Epidermal melanocyte (primary cell): Measurements from ENCODE around the gene PCSK6.

Source experiments
- DNase-seq: peaks from one replicate; pipeline ENCODE4 v3.0.0; 2011; ENCODE audit warnings: low spot score; ENCODE audit not compliant: insufficient read length

Gene PCSK6

DNA sequence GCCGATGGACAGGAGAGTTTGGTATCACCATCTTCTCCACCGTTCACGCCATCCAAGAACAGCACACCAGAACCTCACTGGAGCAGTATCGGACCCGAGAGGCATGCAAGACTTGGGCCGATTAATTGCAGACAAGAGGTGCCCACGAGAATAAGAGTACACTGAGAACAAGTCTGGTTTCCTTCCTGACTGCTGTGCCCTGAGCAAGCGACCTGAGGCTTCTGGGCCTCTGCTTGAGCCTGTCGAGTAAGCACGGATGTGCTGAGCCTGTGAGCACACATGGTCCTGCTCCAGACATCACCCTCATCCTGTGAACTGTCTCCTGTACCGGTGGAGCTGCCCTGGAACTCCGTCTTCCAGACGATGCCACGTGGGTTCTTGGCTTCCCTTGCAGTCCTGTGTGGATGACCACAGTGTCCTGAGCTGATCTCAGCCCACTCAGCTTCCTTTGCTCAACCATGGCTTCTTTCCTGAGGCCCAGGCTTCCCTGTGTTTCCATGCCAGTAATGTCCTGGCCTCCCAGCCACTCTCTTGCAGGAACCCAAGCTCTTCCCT lies 160.1 kb downstream of the PCSK6 start:
- no peak for DNase-seq

DNA sequence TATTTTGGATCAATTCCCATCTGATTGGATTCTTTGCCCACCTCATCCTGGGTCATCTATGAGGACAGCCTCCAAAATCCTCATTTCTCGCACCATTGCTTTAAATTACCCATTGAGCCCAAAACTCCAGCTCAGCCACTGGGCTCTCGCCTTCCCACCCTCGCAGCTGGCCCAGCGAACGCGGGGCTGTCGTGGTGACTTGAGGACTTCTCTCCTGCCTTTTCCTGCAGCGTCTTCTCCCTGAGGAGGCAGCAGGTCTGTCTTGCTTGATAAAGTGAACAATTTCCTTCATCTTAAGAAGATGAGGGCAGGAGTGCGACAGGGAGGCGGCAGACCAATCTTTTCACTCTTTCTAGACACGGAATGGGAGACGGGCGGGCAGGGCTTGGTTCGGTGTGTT lies 161.5 kb downstream of the PCSK6 start:
- no peak for DNase-seq

DNA sequence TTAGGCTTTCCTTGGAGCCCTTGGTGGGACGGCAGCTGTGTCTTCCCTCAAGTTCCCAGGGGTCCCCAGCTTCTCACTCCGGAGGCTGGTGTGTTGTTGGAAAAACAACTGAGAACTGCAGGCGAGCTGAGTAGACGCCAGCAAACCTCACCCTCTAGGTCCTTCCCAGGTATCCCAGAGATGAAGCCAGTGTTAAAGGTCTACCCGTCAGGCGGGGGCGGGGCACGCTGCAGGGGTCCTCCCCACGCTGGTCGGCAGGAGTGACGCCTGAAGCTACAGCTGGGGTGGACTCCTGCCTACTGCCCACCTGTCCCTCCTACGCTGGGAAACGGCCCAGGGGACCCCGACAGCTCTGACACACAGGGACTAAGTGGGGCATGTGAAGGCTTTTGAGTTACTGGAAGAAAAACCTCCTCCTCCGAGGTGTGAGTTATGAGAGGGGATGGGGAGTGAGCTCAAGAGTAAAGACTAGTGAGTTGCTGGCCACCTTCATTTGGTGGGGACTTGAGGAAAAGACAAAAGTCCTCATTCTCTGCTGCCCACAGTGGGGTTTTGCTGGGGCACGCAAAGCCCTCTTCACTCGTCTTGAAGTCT lies 162.3 kb downstream of the PCSK6 start:
- no peak for DNase-seq

DNA sequence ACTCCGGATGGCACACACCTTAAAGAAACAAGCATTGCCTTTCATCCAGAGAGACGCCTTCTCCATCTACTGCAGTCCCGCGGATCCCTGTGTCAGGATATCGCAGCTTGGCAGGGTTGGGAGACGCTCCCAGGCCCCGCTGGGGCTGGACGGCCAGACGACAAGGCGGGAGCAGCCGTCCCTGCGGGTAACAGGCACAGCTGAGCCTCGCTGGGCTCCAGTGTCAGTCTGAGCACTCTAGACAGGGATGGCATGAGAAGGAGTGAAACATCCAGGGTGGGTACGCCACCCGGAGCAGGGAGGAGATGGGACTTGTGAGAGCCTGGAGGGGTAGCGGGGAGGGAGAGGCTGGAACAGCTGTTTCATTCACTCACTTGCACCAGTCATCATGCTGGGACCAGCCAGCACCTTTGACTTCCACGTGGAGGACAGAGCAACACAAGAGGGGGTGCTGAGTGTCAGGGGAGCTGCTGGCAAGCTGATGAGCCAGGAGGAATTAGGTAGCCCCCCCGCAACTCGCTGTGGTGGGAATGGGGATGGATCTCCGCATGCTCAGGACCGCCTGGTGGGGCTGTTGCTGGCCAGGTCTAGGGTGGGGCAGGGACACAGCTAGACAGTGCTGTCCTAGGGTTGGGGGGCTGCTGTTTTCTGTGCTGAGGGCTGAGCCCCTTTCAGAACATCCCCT lies 162.9 kb downstream of the PCSK6 start:
- no peak for DNase-seq

DNA sequence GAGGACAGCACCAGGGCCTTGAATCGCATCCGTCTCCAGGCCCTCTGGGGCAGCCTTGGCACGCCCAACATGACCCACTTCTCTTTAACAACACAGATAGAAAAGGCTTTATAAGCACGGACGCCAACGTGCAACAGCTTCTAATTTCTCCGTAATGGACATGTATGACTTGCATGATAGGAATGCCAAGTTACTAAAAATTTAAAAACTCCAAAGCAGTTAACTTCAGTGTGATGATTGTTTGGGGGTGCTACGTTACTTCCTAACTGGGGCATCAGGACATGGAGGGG lies 163.5 kb downstream of the PCSK6 start:
- DNase-seq, result no peak

DNA sequence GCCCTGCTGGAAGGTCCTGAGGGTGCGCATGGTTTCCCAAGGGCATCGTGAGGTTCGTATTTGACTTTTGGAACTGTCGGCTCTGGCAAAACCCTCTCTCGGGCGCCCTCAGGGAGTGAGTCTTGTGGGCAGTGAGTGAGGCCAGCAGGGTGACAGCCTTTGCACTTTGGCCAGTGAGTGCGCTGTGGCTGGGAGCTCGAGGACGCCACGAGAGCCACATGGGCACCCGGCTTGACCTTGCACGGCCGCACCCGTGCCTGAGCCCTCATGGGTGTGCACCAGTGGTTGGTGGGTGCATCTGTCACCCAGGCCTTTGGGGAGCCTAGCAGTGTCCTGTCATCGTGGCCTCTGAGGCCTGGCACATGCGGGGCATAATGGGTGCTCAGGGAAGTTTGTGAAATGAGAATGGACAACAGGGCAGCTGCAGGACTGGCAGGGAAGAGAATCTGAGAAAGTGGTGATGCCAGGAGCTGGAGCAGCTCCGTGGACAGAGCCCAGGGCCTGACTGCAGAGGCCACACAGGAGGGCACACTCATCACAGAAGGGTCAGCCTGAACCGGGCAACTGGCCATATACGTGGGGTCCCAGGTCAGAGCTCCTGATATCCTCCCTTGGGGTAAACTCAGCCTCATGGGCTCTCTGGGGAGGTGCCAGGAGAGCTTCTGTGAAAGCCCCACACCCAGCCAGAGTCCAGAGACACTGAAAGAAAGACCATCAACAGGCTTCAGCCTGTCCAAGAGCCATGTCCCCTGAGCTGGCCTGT lies 164.1 kb downstream of the PCSK6 start:
- no peak for DNase-seq

DNA sequence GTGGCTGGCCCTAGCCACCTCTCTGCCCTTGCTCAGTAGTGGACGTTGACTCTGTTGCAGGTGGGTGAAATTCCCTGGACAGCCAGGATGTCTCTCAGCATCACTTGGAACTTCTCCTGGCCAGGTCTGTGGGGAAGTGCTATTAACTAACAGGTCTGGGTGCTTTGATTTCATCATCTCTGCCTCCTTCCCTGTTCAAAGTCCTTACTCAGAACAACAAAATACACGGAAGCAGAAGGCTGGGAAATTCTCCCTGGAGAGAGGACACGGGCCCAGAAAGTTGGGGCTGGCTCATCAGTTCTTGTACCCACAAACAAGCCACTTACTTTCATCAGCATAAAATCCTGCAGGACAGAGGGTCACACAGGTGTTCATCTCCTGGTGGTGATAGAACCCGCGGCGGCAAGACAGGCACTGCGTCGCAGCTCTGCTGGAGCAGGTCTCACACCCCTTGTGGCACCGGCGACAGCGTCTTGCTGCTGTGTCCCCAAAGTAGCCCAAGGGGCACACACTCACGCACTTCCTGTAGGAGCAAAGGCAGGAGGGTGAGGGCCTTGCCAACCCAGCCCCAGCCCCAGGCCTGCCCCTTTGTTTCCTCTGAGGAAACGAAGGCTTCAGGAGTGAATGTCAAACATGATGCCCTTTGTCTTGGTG lies 164.9 kb downstream of the PCSK6 start:
- no peak for DNase-seq

DNA sequence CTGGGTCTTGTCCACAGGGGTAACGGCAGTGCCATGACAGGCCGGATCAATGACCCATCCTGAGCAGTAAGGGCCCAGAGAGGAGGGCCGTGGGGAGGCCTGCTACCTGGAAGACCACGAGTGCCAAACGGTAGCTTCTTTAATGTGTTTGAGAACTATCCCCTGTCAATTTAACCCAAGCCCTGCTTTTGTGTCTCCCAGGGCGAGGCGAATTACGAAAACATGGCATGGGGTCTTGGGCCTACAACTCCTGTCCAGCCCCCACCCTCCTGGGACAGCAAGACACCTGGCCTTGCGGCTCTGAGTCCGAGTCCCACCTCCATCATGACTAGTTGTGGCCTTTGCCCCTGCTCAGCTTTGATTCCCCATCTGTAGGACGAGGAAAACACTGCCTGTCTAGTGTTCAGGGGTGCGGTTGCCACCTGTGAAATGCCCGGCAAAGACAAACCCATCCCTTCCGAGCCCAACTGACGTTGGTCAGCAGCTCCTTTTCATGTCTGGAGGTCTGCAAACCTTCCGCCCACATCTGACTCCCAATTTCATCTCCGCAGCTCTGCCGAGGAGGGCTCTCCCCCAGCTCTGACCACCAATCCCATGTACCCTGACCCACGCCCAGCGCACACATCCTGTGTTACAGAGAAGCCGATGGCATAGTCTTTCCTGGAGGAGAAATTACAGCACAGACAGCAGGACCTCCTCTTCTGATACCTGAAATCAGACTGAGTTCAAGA lies 165.5 kb downstream of the PCSK6 start:
- no peak for DNase-seq

DNA sequence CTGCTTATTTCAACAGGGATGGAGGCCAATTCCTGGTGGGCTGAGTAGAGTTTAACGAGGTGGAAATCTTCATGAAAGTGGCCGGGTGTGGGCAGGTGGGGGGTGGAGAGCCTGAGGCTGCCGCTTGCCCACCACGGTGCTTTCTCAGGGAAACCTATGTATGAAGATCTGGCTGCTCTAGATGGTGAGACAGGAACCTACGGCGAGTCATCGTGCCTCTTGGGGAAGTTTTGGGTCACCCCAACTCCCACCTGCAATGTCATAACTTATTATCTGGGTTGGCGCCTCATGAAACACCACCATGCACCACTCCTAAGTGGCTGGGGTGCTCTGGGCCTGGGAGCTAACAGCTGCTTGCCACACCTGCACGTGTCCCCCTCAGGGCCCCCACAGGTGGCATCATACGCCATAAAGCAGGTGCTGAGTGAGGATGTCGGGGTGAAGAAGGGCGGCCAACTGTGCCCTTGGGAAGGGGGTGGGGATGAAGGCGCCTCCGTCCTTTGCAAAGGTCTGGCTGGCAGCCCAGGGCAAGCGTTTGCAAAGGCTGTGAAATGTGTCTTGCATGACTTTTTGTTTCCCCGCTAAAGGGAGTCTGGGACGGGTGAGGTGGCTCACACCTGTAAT lies 166.5 kb downstream of the PCSK6 start:
- DNase-seq, result no peak

DNA sequence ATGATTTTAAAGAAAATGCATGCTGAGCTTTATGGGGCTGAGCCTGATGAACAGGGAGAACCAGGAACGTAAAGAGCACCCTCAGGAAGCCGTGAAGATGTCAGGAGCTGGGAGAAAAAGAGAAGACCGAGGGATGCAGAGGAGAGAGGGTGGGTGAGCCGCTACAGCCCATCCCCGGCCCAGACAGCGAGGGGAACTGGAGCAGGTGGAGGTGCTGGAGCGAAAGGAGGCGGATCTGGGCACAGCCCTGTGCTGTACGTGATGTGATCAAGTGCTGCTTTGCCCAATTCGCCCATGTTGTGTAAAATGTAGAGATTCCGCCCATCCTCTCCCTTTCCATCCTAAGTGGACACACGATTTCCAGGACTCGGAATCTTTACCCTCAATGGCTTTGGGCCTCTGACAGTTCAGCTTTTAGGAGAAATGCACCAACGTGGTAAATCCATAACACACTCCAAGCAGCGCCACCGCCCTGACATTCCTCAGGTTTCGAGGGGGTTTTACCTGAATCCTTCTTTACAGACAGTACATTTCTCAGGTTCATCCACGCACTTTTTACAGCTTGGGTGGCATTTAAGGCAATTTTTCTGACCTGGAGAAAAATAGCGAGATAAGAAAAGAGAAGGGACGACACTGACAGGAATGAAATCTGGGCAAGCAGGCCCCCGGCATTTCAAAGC lies 167.4 kb downstream of the PCSK6 start:
- no peak for DNase-seq

DNA sequence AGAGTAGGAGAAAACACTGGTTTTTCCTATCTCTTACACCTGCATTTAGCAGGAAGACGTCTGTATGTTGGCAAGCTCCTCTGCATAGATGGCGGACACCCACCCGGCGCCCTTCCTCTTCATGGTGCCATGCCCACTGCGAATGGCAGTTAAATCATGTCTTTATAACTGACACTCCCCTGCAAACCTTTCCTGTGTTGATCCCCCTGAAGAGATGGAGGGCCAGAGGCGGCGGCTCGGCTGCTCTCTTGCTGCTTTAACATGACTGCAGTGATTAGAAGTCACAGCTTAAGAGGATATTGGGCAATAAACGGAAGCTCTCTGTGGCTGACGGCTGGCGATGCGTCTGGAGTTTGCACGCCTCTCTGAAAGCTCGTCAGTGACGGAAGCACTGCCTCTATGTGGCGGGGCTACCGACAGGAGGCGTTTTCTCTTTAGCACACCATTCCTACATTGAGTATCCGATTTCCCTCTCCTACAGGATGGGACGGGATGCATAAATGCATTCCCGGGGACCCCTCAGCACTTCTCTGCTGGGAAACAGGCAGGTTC lies 168.9 kb downstream of the PCSK6 start:
- peak; percentile 64 for DNase-seq

DNA sequence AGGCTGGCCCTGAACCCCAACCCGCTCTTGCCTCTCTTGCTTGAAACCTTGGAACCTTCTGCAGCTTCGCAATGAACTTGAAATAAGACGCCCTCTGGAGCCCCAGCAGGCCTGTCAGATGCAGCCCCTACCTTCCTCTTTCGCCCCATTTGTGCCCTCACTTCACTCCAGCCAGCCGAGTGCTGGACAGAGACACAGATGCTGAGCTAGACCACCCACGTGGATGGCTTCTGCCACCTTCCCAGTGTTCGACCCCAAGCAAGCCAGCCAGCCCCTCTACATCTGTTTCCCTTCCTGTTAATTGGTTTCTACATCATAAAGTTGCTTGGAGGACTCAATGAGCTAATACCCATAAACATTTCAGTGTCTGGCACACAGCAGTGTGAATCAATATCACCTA lies 170.7 kb downstream of the PCSK6 start:
- DNase-seq, result no peak

DNA sequence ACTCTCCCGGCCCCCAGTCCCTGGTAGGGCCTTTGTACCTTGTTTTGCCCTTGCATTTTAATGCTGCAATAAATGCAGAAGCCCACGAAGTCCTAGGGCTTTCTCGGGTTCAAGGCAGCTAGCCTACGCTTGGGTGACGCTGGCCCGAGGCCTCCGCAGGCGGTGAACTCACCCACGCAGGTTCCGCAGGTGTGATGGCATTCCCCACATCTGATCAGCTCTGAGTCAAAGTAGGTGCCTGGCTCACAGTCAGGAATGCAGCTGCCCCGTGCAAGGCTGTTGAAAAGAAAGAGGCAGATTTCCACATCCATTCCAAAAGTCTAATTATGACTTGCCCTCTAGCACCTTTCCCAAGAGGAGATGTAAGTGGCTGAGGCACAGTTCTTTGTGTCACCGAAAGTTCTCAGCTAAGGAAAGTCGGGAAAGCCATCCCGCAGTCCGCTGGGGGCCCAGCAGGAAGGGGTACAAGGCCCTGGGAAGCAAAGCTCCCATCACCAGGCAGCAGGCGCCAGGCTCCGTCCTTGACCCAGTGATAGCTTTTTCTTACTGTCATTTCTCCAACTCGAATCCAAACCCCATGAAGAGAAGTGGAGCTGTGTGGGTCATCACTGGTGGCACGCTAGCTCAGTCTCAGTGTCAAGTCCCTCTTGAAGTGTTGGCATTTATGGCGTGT lies 171.2 kb downstream of the PCSK6 start:
- no peak for DNase-seq

DNA sequence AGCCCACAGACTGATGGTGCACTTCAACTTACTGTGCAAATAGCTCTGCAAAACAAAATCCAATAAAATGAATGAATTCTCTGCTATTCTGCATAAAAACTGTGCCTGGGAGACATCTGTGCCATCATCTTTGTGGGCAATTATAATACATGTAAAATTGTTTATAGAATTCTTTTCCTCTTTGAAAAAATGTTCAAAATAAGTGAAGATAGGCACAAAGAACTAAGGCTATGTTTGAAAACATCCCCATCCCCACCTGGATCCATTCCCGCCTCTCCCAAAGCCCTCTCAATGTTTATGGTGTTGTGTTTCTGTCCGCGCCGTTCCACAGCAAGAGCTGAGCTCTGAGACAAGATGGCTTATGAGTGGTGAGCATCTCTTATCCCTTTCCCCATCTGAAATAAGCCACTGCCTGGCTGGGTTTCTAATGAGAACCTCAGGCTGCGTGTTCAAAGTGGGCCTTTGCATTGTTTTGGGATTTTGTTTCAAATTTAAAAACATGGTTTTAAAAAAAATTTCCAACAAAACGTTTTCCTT lies 172.1 kb downstream of the PCSK6 start:
- no peak for DNase-seq

DNA sequence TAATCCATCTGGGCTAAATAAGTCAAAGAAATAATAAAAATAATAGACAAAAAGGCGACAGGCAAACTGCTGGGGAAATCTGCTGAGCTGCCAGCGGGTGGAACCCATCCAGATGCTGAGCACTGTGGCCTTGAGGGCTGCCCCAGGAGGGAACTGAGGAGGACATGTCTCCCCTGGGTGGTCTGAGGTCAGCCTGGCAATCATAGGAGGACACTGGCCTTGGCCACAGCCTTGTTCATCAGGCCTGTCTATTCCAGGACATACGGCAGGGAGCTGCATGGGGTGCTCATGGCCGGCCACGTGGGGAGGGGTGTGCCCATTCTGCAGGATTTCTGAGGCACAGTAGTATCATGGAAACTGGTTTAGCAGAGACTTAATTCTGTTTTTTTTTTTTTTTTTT lies 173.0 kb downstream of the PCSK6 start:
- DNase-seq, result no peak

DNA sequence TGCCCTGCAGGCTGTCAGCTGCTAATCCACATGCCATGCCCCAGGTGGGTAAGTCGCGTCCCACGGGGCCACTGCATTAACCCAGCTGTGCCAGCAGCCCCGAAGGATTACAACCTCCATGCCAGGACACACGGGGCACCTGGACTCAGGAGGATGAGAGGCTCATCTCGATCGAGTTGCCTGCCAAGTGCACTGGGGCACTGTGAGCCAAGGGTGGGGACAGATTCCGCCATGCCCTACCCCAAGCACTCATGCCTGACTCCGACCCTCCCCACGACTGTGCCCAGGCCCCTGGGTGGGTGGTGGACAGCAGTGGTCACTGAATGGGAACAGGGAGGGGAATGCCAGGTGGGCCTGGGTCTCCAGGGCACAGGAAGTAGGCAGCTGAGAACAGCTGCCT lies 173.8 kb downstream of the PCSK6 start:
- DNase-seq, result no peak

DNA sequence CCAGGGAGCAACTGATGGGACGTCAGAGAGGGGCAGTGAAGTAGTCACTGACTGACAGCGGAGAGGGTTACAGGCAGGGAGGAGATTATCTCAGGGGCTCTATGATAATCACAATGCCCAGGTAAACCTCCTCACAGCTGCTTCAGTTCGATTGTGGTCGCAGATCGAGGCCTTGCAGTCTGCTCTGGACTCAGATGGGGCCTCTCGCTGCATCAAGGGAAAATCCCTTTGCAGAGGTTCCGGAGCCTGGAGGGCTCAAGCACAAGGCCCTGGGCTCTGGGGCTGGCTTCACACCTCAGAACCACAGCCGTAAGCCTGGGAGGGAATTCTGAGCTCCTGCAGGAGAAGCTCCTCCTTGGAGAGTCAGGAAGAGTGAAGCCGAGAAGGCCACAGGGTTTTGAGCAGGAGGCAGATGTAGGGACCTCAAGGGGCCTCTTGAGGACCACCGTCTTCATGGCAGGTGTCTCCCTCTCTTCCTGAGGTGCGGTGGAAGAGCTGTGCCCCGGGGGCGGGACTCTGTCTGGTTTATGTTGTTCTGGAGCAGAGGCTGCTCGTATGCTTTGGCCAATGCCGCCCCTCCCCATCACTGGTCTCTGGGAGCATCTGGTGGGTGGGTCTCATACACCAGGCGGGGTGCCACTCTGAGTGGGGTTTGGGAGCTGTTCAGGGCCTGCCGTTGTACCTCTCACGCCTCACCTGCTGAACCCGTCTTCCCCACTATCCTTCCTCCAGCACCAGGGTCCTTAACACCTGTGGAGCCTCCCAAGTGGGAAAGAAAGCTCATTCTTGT lies 175.0 kb downstream of the PCSK6 start:
- no peak for DNase-seq

DNA sequence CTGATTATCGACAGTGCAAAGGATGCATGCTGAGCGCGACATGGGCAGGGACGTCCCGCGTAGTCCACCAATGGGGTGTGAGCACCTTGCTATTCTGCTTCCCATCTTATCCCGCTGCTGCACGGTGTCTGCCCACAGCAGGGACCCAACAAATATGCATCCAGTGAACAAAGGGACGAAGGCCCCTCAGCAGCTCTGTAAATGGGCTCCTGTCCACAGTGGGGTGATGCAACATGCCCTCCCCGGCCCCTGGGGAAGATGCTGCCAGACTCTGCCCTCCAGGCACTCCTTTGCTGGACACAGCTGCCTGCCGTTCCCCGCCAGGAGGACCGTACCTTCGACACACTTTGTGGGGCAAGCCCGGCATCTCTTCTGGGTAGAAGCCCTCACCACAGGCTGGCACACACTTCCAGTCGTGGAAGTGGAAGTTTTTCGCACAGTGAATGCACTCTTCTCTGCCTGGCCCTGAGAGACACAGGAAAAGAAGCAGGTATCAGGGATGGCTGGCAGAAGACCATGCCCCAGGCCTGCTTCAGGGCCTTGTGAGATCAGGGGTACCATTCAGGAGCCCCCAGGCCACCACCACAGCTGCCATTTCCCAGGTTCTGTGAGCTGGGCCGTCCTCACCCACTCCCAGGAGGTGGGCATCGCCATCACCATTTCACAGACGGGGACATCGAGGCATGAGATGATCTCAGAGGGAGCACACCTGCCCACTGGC lies 176.3 kb downstream of the PCSK6 start:
- DNase-seq, result no peak
